Astrocyte (in vitro differentiated cells and primary cell): ENCODE data around the gene HMCN2. TPM values are rescaled to one million over a fixed set of nuclear protein-coding genes. Genes with fewer than 3 reads are reported as not detected.

Experiments
- DNase-seq: peaks from one replicate; pipeline ENCODE4 v3.0.0-alpha.2; 2010; ENCODE audit warnings: low read depth
- FAIRE-seq: peaks from 2 replicates; lab custom pipeline; 2011; peaks lifted over from hg19 to GRCh38; lab: Jason Lieb, UNC
- H2AFZ ChIP-seq: 2 replicates; pipeline ENCODE4 v1.6.0; 2012; ENCODE audit warnings: low read depth, low read length, inconsistent platforms
- H3K27ac ChIP-seq: 2 replicates; pipeline ENCODE4 v1.5.1; 2011; ENCODE audit warnings: low read depth, low read length, inconsistent platforms
- H3K27me3 ChIP-seq: 2 replicates; pipeline ENCODE4 v1.6.0; 2011; ENCODE audit warnings: low read length, inconsistent platforms; ENCODE audit not compliant: insufficient read depth
- H3K36me3 ChIP-seq: 2 replicates; pipeline ENCODE4 v1.5.1; 2011; ENCODE audit warnings: low read length, inconsistent platforms; ENCODE audit not compliant: insufficient read depth
- H3K4me1 ChIP-seq: 2 replicates; pipeline ENCODE4 v1.5.1; 2011; ENCODE audit warnings: low read length, inconsistent platforms; ENCODE audit not compliant: insufficient read depth
- H3K4me2 ChIP-seq: 2 replicates; pipeline ENCODE4 v1.6.0; 2012; ENCODE audit warnings: low read length, inconsistent platforms
- H3K4me3 ChIP-seq: 2 replicates; pipeline ENCODE4 v1.5.1; 2011; ENCODE audit warnings: low read depth, mild to moderate bottlenecking, low read length, inconsistent platforms; ENCODE audit not compliant: insufficient read depth
- H3K79me2 ChIP-seq: 2 replicates; pipeline ENCODE4 v1.6.0; 2012; ENCODE audit warnings: mild to moderate bottlenecking, low read length, inconsistent platforms; ENCODE audit not compliant: insufficient read depth
- H3K9ac ChIP-seq: 2 replicates; pipeline ENCODE4 v1.6.0; 2012; ENCODE audit warnings: mild to moderate bottlenecking, low read length, inconsistent platforms
- H3K9me3 ChIP-seq: 2 replicates; pipeline ENCODE4 v1.5.1; 2012; ENCODE audit warnings: low read depth, mild to moderate bottlenecking, low read length, inconsistent platforms; ENCODE audit not compliant: insufficient read depth
- H4K20me1 ChIP-seq: 2 replicates; pipeline ENCODE4 v1.6.0; 2012; ENCODE audit warnings: low read length, inconsistent platforms; ENCODE audit not compliant: insufficient read depth
- H3K27ac Mint-ChIP-seq: one replicate; pipeline ENCODE4 v1.8.0; 2021; ENCODE audit warnings: mild to moderate bottlenecking, mixed read lengths; ENCODE audit not compliant: unreplicated experiment
- H3K27me3 Mint-ChIP-seq: one replicate; pipeline ENCODE4 v1.8.0; 2021; ENCODE audit warnings: low read depth, mixed read lengths; ENCODE audit not compliant: unreplicated experiment
- H3K36me3 Mint-ChIP-seq: one replicate; pipeline ENCODE4 v1.8.0; 2021; ENCODE audit warnings: low read depth, mixed read lengths; ENCODE audit not compliant: unreplicated experiment
- H3K4me1 Mint-ChIP-seq: one replicate; pipeline ENCODE4 v1.8.0; 2021; ENCODE audit warnings: low read depth, mixed read lengths; ENCODE audit not compliant: unreplicated experiment
- H3K4me3 Mint-ChIP-seq: one replicate; pipeline ENCODE4 v1.8.0; 2021; ENCODE audit warnings: mild to moderate bottlenecking, moderate library complexity, mixed read lengths; ENCODE audit not compliant: unreplicated experiment
- H3K9me3 Mint-ChIP-seq: one replicate; pipeline ENCODE4 v1.8.0; 2021; ENCODE audit warnings: mild to moderate bottlenecking, mixed read lengths; ENCODE audit not compliant: unreplicated experiment
- EZH2 ChIP-seq: IDR thresholded peaks from 2 replicates; pipeline ENCODE4 v1.6.1; 2012; ENCODE audit warnings: mild to moderate bottlenecking, low read length, inconsistent platforms; ENCODE audit not compliant: insufficient read depth
- total RNA-seq: library from RNA; stranded (reverse); gene quantifications from 2 replicates; pipeline ENCODE4 v1.2.1, GENCODE V29; 2021
- TF ChIP-seq, protein P1 (sequence below): IDR thresholded peaks from 2 replicates; pipeline ENCODE4 v1.5.1; 2011; ENCODE audit warnings: low read depth, mild to moderate bottlenecking, inconsistent platforms, low read length, moderate library complexity; ENCODE audit not compliant: insufficient read depth

HMCN2 gene
- total RNA-seq, 1 donor from 2014 or later, result 1.6 TPM

DNA sequence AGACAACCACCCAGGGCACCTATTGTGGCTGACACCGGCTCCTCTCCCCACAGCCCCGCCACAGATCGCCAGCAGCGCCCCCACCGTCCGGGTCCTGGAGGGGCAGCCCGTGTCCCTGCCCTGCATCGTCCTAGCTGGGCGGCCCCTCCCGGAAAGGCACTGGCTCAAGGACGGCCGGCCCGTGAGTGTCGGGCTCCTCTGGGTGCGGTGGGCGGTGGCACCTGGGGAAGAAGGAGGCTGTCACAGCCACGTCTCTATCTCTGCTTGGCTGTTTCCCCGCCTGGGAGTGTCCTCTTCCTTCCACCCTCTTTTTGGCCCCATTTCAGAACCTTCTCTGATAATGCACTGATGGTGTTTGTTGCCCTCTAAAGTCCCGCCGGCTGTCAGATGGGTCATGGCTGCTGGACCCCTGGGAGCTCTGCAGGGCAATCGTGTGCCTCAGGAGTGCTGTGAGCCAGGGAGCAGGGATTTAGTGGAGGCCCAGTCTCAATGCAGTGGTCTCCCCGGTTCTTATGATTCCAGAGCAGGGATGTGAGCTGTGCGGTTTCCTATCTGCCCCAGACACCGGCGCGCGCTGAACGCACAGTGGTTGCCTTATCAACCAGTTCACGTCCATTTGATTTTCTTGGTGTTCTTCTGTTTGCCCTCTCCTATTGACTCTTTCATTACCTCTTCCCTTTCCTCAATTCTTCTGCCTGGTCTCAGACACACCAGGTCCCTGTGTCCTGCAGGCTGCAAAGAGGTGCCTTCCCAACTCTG, 55.3 kb downstream of the HMCN2 start:
- Histone ChIP-seq H3K4me2 (no peak overlapping the region), H3K4me1 (no peaks in the 10 kb centered on the region), H3K27me3 (peaks cover 50% of the 10 kb centered on the region), H4K20me1 (no peaks in the 10 kb centered on the region), H3K27ac (no peak overlapping the region), H2AFZ (no peak overlapping the region), H3K79me2 (no peaks in the 10 kb centered on the region), H3K9ac (no peak overlapping the region), H3K4me3 (no peak overlapping the region), H3K36me3 (no peaks in the 10 kb centered on the region), H3K9me3 (peaks cover 4% of the 10 kb centered on the region)
- TF ChIP-seq EZH2, result no peak
- TF ChIP-seq, protein P1, sequence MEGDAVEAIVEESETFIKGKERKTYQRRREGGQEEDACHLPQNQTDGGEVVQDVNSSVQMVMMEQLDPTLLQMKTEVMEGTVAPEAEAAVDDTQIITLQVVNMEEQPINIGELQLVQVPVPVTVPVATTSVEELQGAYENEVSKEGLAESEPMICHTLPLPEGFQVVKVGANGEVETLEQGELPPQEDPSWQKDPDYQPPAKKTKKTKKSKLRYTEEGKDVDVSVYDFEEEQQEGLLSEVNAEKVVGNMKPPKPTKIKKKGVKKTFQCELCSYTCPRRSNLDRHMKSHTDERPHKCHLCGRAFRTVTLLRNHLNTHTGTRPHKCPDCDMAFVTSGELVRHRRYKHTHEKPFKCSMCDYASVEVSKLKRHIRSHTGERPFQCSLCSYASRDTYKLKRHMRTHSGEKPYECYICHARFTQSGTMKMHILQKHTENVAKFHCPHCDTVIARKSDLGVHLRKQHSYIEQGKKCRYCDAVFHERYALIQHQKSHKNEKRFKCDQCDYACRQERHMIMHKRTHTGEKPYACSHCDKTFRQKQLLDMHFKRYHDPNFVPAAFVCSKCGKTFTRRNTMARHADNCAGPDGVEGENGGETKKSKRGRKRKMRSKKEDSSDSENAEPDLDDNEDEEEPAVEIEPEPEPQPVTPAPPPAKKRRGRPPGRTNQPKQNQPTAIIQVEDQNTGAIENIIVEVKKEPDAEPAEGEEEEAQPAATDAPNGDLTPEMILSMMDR, result no peak
- Mint-ChIP-seq H3K4me1 (peaks cover 14% of the 10 kb centered on the region), H3K4me3 (no peak overlapping the region), H3K9me3 (no peaks in the 10 kb centered on the region), H3K27ac (no peak overlapping the region), H3K36me3 (no peaks in the 10 kb centered on the region), H3K27me3 (peaks cover 45% of the 10 kb centered on the region)
- DNase-seq, result no peak
- FAIRE-seq, result no peak

GRCh38 chr9:130321539-130321938, 56.0 kb downstream of the HMCN2 start:
- Mint-ChIP-seq H3K27ac (no peak overlapping the region), H3K9me3 (no peaks in the 10 kb centered on the region), H3K27me3 (peaks cover 47% of the 10 kb centered on the region), H3K4me1 (peaks cover 17% of the 10 kb centered on the region), H3K36me3 (no peaks in the 10 kb centered on the region), H3K4me3 (no peak overlapping the region)
- H3K9me3 ChIP-seq, result peaks cover 4% of the 10 kb centered on the region
- no peaks in the 10 kb centered on the region for H3K36me3 ChIP-seq
- no peaks in the 10 kb centered on the region for H3K79me2 ChIP-seq
- no peak overlapping the region for H3K27ac ChIP-seq
- H3K9ac ChIP-seq, result no peak overlapping the region
- no peak overlapping the region for H2AFZ ChIP-seq
- DNase-seq (no peak), FAIRE-seq (no peak)
- H3K4me1 ChIP-seq, result no peaks in the 10 kb centered on the region
- TF ChIP-seq, protein P1, result no peak
- peak; percentile 19 for TF ChIP-seq EZH2
- H4K20me1 ChIP-seq, result no peaks in the 10 kb centered on the region
- H3K4me3 ChIP-seq, result no peak overlapping the region
- peaks cover 47% of the 10 kb centered on the region for H3K27me3 ChIP-seq
- H3K4me2 ChIP-seq, result no peak overlapping the region

DNA sequence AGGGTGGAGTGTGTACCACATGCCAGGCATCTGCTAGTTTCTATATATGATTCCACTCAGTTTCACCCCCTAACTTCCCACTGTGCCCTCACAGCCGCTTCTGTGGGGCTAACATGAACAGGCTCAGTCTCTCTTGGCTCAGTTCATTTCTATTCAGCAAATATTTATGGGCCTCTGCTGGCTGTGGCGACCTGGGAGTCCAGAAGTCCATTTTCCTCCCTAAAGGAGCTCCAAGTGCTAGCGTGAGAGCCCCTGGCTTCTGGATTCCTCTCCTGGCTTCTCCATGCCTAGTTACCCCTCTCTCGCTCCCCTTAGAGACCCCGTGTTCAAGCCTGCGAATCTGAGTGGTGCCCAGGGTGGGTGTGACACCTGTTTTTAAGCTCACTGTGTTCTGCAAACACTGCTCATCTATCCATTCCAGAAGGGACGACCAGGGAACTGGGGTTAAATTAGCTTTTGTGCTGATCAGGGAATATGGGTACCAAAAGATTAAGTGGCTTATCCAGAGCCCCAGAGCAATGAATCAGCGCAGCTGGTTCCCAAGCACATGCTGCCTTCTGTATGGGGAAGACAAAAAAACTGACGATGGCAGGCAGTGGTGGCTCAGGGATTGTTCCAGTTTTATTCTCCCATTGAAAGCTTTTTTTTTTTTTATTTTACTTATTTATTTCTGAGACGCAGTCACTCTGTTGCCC, 57.6 kb downstream of the HMCN2 start:
- Histone ChIP-seq H3K4me3 (no peak overlapping the region), H3K27me3 (peaks cover 42% of the 10 kb centered on the region), H3K36me3 (no peaks in the 10 kb centered on the region), H3K4me1 (peaks cover 10% of the 10 kb centered on the region), H3K9ac (no peak overlapping the region), H3K79me2 (no peaks in the 10 kb centered on the region), H4K20me1 (no peaks in the 10 kb centered on the region), H2AFZ (no peak overlapping the region), H3K9me3 (peaks cover 4% of the 10 kb centered on the region), H3K27ac (no peak overlapping the region), H3K4me2 (no peak overlapping the region)
- Mint-ChIP-seq H3K4me1 (peaks cover 14% of the 10 kb centered on the region), H3K9me3 (no peaks in the 10 kb centered on the region), H3K4me3 (no peak overlapping the region), H3K36me3 (no peaks in the 10 kb centered on the region), H3K27ac (no peak overlapping the region), H3K27me3 (peaks cover 38% of the 10 kb centered on the region)
- FAIRE-seq (no peak), DNase-seq (no peak)
- TF ChIP-seq, protein P1, result no peak
- no peak for TF ChIP-seq EZH2
